Transverse colon (tissue), 4 donors: ENCODE measurements around the gene NOL3. TPM values are rescaled to one million over a fixed set of nuclear protein-coding genes. Genes with fewer than 3 reads are reported as not detected.

ENCODE experiments used
- DNase-seq: peaks from one replicate; pipeline ENCODE4 v3.0.0-alpha.2; 2019
- H3K27ac ChIP-seq, 4 donors: fragments of 200-600 bp; sonication (generic); 2 replicates each; pipeline ENCODE4 v1.5.1; 2016 to 2018; ENCODE audit warnings: inconsistent platforms in 4 of 4
- H3K27me3 ChIP-seq: fragments of 200-600 bp; sonication (generic); 2 replicates; pipeline ENCODE4 v1.5.1; 2017; ENCODE audit warnings: inconsistent platforms
- H3K36me3 ChIP-seq, 4 donors: fragments of 200-600 bp; sonication (generic); 2 replicates each; pipeline ENCODE4 v1.5.1; 2017 to 2019; ENCODE audit warnings: inconsistent platforms in 4 of 4
- H3K4me1 ChIP-seq, 4 donors: fragments of 200-600 bp; sonication (generic); 2 replicates each; pipeline ENCODE4 v1.5.1; 2017 to 2020; ENCODE audit warnings: inconsistent platforms in 4 of 4
- H3K4me3 ChIP-seq, 4 donors: fragments of 200-600 bp; sonication (generic); 1 replicate in 1 of 4; 2 replicates in 3 of 4; pipeline versions ENCODE4 v1.5.1 to v1.6.1; 2017 to 2019; ENCODE audit warnings: inconsistent platforms in 4 of 4
- H3K9me3 ChIP-seq, 2 donors: fragments of 200-600 bp; sonication (generic); 2 replicates each; pipeline ENCODE4 v1.5.1; 2017 to 2019; ENCODE audit warnings: inconsistent platforms in 2 of 2
- CTCF ChIP-seq, 5 experiments: fragments of 200-600 bp in 3 of 5; fragments of 450-650 bp in 2 of 5; sonication (generic) in 3 of 5; IDR thresholded peaks; 1 replicate in 2 of 5; 2 replicates in 3 of 5; pipeline ENCODE4 v1.5.1; 2016 to 2017; ENCODE audit warnings: antibody characterized with exemption in 5 of 5, inconsistent platforms in 3 of 5, mild to moderate bottlenecking in 2 of 5, moderate library complexity in 1 of 5
- EP300 ChIP-seq: sonication (generic); formaldehyde crosslinking; IDR thresholded peaks from one replicate; pipeline ENCODE4 v1.6.1; 2017; ENCODE audit warnings: antibody characterized with exemption, low read depth
- POLR2A ChIP-seq: fragments of 450-650 bp; IDR thresholded peaks from one replicate; pipeline ENCODE4 v1.6.1; 2016; ENCODE audit warnings: antibody characterized with exemption, mild to moderate bottlenecking, moderate library complexity
- POLR2AphosphoS5 ChIP-seq, 3 donors: sonication (generic); formaldehyde crosslinking; IDR thresholded peaks; one replicate each; pipeline ENCODE4 v1.6.1; 2016; ENCODE audit warnings: antibody characterized with exemption in 3 of 3
- WGBS, 2 donors: methylation state at CpG; one replicate each; pipeline ENCODE4 v1.1.5; 2018; ENCODE audit warnings: low coverage in 1 of 2; 5-methylcytosine and 5-hydroxymethylcytosine counted together
- in situ Hi-C, 4 donors: fragments of 200-750 bp; cut with MboI; loops; one replicate each; pipeline versions ENCODE4 v1.15.0 to v1.15.1; 2017; ENCODE audit warnings: low sequenced_read_pairs in 3 of 4, low pct_ligation_motif_present in 1 of 4, low pct_unique_long_range_greater_than_20kb in 1 of 4
- intact Hi-C: fragments of 100-400 bp; cut with DNase I; formaldehyde crosslinking; loops from one replicate; pipeline ENCODE4 v1.15.1; 2023; ENCODE audit warnings: low total_unique reads
- total RNA-seq, 4 donors: library from RNA; depleted of rRNA; stranded (reverse); fragments of >200 nt; gene quantifications; one replicate each; pipeline ENCODE4 v1.1.0, GENCODE V29; 2016

Gene NOL3
- total RNA-seq, 4 donors from 2014 or later: 39.5 to 65.9 (median 41.2) TPM

DNA sequence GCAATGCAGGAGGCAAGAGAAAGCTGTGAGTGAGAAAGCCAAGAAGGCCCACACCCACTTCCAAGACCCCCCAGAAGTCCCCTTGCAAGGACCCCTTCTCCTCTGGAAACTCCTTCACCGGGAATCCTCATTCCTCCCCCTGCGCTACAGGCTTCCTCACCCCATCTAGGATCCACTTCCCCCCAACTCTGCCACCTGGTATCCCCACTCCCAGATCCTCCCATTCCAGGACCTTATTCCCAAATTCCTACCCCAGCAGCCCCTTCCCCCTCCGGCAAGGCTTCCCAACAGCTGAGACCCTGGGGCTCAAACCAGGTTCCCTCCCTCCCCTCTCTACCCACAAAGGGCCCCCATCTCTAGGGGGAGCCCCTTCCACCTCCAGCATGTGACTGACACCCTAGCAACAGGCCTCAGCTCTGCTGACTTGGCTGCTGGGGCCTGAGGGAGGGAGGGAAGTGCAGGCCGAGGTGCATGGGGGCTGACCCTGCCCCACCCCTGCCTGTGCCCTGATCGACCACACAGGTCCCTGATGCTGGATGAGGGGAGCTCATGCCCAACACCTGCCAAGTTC lies 3.7 kb upstream of the NOL3 start:
- no peak overlapping the region for H3K4me3 ChIP-seq
- H3K9me3 ChIP-seq: no peaks in the 10 kb centered on the region
- H3K4me1 ChIP-seq: peaks cover 16 to 70% (median 53%) of the 10 kb centered on the region in 4 donors
- no peak overlapping the region for H3K27ac ChIP-seq
- H3K27me3 ChIP-seq: peaks cover 53% of the 10 kb centered on the region
- DNase-seq: peak; percentile 8
- no peak for TF ChIP-seq EP300
- H3K36me3 ChIP-seq: no peaks in the 10 kb centered on the region
- WGBS, 2 donors: 80% methylated on average over 5 of the region's 5 CpGs; no CpG with 5 or more reads in 1 of the 2 donors
- in situ Hi-C loops: loop anchor here in 2 of 4 donors (25.0 kb wide), 2 partner anchors 179 to 204 kb away; partner anchors contain the start of genes CES3 (in 1 of the 2) and CES4A (in 1 of the 2)
- intact Hi-C loops: no loop called here

DNA sequence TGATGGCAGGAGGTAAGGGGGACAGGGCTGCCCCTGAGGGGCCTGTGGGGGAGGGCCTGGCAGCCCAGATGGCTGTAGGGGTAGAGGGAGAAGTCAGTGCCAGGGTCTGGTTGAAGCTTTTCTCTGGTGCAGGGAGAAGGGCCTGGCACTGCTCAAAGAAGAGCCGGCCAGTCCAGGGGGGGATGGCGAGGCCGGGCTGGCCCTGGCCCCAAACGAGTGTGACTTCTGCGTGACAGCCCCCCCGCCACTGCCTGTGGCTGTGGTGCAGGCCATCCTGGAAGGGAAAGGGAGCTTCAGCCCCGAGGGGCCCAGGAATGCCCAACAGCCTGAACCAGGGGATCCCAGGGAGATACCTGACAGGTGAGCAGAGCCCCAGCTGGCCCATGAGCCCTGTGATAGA lies 2.8 kb upstream of the NOL3 start:
- 91% methylated on average over 7 of the region's 7 CpGs; no CpG with 5 or more reads in 1 of the 2 donors for WGBS, 2 donors
- intact Hi-C loops: no loop called here

DNA sequence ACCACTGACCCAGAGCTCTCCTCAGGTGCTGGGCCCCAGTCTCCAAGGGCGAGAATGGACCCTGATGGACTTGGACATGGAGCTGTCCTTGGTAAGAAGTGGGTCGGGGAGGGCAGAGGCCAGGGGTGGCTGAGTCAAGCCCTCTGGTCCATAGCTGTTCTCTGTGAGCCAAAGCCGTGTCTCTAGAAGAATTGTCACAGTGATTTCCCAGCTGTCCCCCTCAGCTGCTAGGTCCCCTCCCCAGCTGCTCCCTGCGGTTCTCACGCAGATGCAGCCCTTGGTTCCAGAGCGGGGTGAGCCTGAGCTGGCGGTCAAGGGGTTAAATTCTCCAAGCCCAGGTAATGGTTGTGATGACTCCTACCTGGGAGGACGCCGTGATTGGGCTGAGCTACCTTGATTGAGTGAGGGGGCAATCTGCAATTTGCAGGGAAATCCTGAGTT lies 1.3 kb upstream of the NOL3 start:
- WGBS, 2 donors: 70% methylated on average over 9 of the region's 9 CpGs; no CpG with 5 or more reads in 1 of the 2 donors
- Histone ChIP-seq H3K4me1 (peaks cover 23 to 59% (median 48%) of the 10 kb centered on the region in 4 donors), H3K4me3 (no peak overlapping the region), H3K27me3 (peaks cover 29% of the 10 kb centered on the region), H3K36me3 (no peaks in the 10 kb centered on the region), H3K27ac (peak overlapping the region; percentile 82 to 87 (median 83)), H3K9me3 (no peaks in the 10 kb centered on the region)
- in situ Hi-C loops: loop anchor here in 2 of 4 donors (25.0 kb wide), 2 partner anchors 182 to 207 kb away; partner anchors contain the start of genes CES3 (in 1 of the 2) and CES4A (in 1 of the 2)
- TF ChIP-seq EP300 (no peak), POLR2A (no peak), POLR2AphosphoS5 (IDR thresholded peaks at IDR 0.05) (no peak), CTCF (IDR thresholded peaks at IDR 0.05) (no peak)
- intact Hi-C loops: no loop called here
- no peak for DNase-seq

More for the DNA sequence above, 2.8 kb upstream of the NOL3 start:
- TF ChIP-seq CTCF (IDR thresholded peaks at IDR 0.05) (no peak), POLR2AphosphoS5 (IDR thresholded peaks at IDR 0.05) (no peak)
- Histone ChIP-seq H3K27ac (no peak overlapping the region), H3K4me3 (no peak overlapping the region), H3K36me3 (no peaks in the 10 kb centered on the region), H3K4me1 (peaks cover 15 to 62% (median 52%) of the 10 kb centered on the region in 4 donors), H3K9me3 (no peaks in the 10 kb centered on the region), H3K27me3 (peaks cover 43% of the 10 kb centered on the region)
- DNase-seq: peak; percentile 6
- in situ Hi-C loops: loop anchor here in 2 of 4 donors (25.0 kb wide), 2 partner anchors 180 to 205 kb away; partner anchors contain the start of genes CES3 (in 1 of the 2) and CES4A (in 1 of the 2)

DNA sequence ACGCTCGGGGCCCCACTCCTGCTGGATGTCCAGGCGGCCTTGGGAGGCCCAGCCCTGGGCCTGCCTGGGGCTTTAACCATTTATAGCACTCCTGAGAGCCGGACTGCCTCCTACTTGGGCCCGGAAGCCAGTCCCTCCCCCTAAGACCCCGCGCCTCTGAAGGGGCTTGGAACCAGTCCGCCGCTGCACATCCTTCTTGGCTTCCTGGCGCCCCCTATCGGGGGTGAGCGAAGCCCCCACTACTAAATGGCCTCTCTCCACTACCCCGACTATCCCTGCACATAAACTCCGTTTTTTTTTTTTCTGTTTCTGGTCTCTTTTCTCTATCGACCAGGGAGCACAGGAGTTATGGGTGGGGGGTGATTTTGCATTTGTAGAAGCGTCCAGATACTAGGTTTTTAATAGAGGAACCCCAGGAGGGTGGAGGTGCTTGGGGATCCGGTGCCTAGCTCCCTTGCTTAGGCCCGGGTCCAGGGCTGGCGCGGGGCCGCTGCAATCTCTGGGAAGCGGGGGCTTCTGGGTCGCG lies 633 bp upstream of the NOL3 start:
- Histone ChIP-seq H3K27ac (peak overlapping the region; percentile 82 to 87 (median 83)), H3K4me3 (peak overlapping the region; percentile 28 to 52 (median 43)), H3K27me3 (peaks cover 22% of the 10 kb centered on the region), H3K36me3 (no peaks in the 10 kb centered on the region), H3K4me1 (peaks cover 29 to 58% (median 47%) of the 10 kb centered on the region in 4 donors), H3K9me3 (no peaks in the 10 kb centered on the region)
- in situ Hi-C loops (loop anchor here in 2 of 4 donors (25.0 kb wide), 2 partner anchors 182 to 207 kb away; partner anchors contain the start of genes CES3 (in 1 of the 2) and CES4A (in 1 of the 2)), intact Hi-C loops (loop anchor here (5.0 kb wide), 1 partner anchor 362 kb away; no protein-coding TSS in a partner anchor)
- peak; percentile 38 for DNase-seq
- TF ChIP-seq CTCF (IDR thresholded peaks at IDR 0.05) (peak; percentile 22 to 54 (median 47)), POLR2A (no peak)
- WGBS, 2 donors: 9 to 20% methylated on average over 11 to 24 of the region's 24 CpGs
